Suprapubic skin (tissue), 4 donors: Measurements from ENCODE around the gene CYP51A1. TPM values are rescaled to one million over a fixed set of nuclear protein-coding genes. Genes with fewer than 3 reads are reported as not detected.
"Not testable (repeated sequence)": the region's sequence is repeated elsewhere in the genome, so short reads cannot be mapped to it uniquely, and the experiment has no call there.

ENCODE experiments used
- DNase-seq, 2 donors: peaks; one replicate each; pipeline ENCODE4 v3.0.0-alpha.2; 2019; ENCODE audit warnings: low spot score in 2 of 2
- H3K27ac ChIP-seq: fragments of 200-600 bp; sonication (generic); one replicate; pipeline ENCODE4 v1.5.1; 2019
- H3K27me3 ChIP-seq: fragments of 200-600 bp; sonication (generic); one replicate; pipeline ENCODE4 v1.5.1; 2019
- H3K36me3 ChIP-seq: fragments of 200-600 bp; sonication (generic); one replicate; pipeline ENCODE4 v1.5.1; 2019
- H3K4me1 ChIP-seq: fragments of 200-600 bp; sonication (generic); one replicate; pipeline ENCODE4 v1.5.1; 2019
- H3K4me3 ChIP-seq: fragments of 200-600 bp; sonication (generic); one replicate; pipeline ENCODE4 v1.5.1; 2019; ENCODE audit warnings: mild to moderate bottlenecking
- H3K9me3 ChIP-seq: fragments of 200-600 bp; sonication (generic); one replicate; pipeline ENCODE4 v1.5.1; 2019
- EP300 ChIP-seq: sonication (generic); formaldehyde crosslinking; IDR thresholded peaks from one replicate; pipeline ENCODE4 v1.6.1; 2017; ENCODE audit warnings: antibody characterized with exemption
- POLR2A ChIP-seq, 2 donors: fragments of 450-650 bp; IDR thresholded peaks; one replicate each; pipeline ENCODE4 v1.6.1; 2017; ENCODE audit warnings: antibody characterized with exemption in 2 of 2, mild to moderate bottlenecking in 2 of 2, moderate library complexity in 2 of 2
- POLR2AphosphoS5 ChIP-seq, 3 donors: sonication (generic); formaldehyde crosslinking; IDR thresholded peaks; one replicate each; pipeline ENCODE4 v1.6.1; 2017; ENCODE audit warnings: antibody characterized with exemption in 3 of 3
- WGBS: methylation state at CpG from one replicate; pipeline ENCODE4 v1.1.5; 2018; 5-methylcytosine and 5-hydroxymethylcytosine counted together
- total RNA-seq, 4 donors: library from RNA; depleted of rRNA; stranded (reverse); fragments of >200 nt; gene quantifications; one replicate each; pipeline ENCODE4 v1.1.0, GENCODE V29; 2016
- TF ChIP-seq, protein P1 (sequence below), 2 donors: fragments of 200-600 bp in 1 of 2; fragments of 450-650 bp in 1 of 2; sonication (generic) in 1 of 2; IDR thresholded peaks; one replicate each; pipeline ENCODE4 v1.5.1; 2016 to 2019; ENCODE audit warnings: antibody characterized with exemption in 2 of 2, mild to moderate bottlenecking in 1 of 2, moderate library complexity in 1 of 2

The CYP51A1 gene
- total RNA-seq, 4 donors from 2014 or later: 18.1 to 88.0 (median 52.2) TPM

DNA sequence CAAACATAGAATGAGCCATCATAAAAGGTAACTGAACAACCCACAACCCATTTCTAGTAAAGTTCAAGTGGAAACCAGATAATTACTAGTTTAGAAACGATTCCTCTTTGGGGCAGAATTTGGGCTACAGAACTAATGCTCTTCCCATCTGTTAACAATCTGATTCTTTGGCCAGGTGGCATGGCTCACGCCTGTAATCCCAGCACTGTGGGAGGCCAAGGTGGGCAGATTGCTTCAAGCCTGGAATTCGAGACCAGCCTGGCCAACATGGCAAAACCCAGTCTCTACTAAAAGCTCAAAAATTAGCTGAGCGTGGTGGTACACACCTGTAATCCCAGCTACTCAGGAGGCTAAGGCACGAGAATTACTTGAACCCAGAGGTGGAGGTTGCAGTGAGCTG lies 18.5 kb downstream of the CYP51A1 start:
- no peak overlapping the region for H3K27ac ChIP-seq
- no peak overlapping the region for H3K4me3 ChIP-seq
- no peaks in the 10 kb centered on the region for H3K27me3 ChIP-seq
- no peaks in the 10 kb centered on the region for H3K4me1 ChIP-seq
- no peak for DNase-seq
- 98% methylated on average over 5 of the region's 5 CpGs for WGBS
- H3K36me3 ChIP-seq: peaks cover 27% of the 10 kb centered on the region
- H3K9me3 ChIP-seq: no peaks in the 10 kb centered on the region
- TF ChIP-seq, protein P1, sequence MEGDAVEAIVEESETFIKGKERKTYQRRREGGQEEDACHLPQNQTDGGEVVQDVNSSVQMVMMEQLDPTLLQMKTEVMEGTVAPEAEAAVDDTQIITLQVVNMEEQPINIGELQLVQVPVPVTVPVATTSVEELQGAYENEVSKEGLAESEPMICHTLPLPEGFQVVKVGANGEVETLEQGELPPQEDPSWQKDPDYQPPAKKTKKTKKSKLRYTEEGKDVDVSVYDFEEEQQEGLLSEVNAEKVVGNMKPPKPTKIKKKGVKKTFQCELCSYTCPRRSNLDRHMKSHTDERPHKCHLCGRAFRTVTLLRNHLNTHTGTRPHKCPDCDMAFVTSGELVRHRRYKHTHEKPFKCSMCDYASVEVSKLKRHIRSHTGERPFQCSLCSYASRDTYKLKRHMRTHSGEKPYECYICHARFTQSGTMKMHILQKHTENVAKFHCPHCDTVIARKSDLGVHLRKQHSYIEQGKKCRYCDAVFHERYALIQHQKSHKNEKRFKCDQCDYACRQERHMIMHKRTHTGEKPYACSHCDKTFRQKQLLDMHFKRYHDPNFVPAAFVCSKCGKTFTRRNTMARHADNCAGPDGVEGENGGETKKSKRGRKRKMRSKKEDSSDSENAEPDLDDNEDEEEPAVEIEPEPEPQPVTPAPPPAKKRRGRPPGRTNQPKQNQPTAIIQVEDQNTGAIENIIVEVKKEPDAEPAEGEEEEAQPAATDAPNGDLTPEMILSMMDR (IDR thresholded peaks at IDR 0.05): no peak
- TF ChIP-seq POLR2A (IDR thresholded peaks at IDR 0.05): no peak
- TF ChIP-seq EP300: no peak
- no peak for TF ChIP-seq POLR2AphosphoS5 (IDR thresholded peaks at IDR 0.05)

DNA sequence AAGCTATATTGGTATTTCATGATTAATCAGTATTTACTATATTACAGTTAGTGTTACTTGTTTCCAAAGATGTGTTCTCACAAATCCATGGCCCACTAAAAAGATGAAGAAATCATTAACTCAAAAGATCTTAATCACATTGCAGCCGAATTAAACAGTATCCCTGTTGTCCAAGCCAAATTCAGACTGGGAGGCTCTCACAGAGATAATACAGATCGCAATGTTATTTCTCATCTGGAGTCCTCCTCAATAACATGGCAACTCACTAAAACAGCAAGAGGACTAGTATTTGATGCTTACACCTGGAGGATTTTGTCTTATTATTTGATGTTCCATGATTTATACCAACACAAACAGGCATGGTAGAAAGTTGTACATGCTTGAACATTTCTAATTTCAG lies 23.4 kb downstream of the CYP51A1 start:
- Histone ChIP-seq H3K4me3 (no peak overlapping the region), H3K4me1 (no peaks in the 10 kb centered on the region), H3K27me3 (no peaks in the 10 kb centered on the region), H3K36me3 (peaks cover 70% of the 10 kb centered on the region), H3K9me3 (no peaks in the 10 kb centered on the region), H3K27ac (no peak overlapping the region)
- 88% methylated on average over 2 of the region's 2 CpGs for WGBS
- no peak for DNase-seq
- TF ChIP-seq EP300: no peak
- TF ChIP-seq POLR2A (IDR thresholded peaks at IDR 0.05): no peak
- TF ChIP-seq POLR2AphosphoS5 (IDR thresholded peaks at IDR 0.05): no peak
- TF ChIP-seq, protein P1 (IDR thresholded peaks at IDR 0.05): no peak

DNA sequence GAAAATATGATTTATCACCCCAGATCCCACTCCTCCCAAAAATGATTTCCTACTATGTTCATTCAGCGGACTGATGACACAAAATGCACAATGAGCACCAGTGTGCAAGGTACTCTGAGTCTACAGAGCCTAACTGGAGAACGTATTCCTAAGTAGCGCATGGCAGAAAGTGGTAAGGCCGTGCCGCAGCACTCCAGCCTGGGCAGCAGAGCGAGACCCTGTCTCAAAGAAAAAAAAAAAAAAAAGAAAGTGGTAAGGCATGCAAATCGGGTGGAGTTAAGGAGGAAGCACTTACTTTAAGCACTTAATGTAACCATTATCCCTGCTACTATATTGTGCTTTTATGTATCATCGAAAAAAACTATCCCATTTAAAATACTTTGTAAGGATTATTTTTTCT lies 25.5 kb downstream of the CYP51A1 start:
- no peak for DNase-seq
- no peaks in the 10 kb centered on the region for H3K4me1 ChIP-seq
- peaks cover 78% of the 10 kb centered on the region for H3K36me3 ChIP-seq
- TF ChIP-seq, protein P1 (IDR thresholded peaks at IDR 0.05): no peak
- no peak for TF ChIP-seq POLR2A (IDR thresholded peaks at IDR 0.05)
- no peak for TF ChIP-seq EP300
- no peak for TF ChIP-seq POLR2AphosphoS5 (IDR thresholded peaks at IDR 0.05)
- H3K4me3 ChIP-seq: no peak overlapping the region
- H3K27me3 ChIP-seq: no peaks in the 10 kb centered on the region
- H3K27ac ChIP-seq: no peak overlapping the region
- WGBS: 96% methylated on average over 8 of the region's 8 CpGs
- no peaks in the 10 kb centered on the region for H3K9me3 ChIP-seq

DNA sequence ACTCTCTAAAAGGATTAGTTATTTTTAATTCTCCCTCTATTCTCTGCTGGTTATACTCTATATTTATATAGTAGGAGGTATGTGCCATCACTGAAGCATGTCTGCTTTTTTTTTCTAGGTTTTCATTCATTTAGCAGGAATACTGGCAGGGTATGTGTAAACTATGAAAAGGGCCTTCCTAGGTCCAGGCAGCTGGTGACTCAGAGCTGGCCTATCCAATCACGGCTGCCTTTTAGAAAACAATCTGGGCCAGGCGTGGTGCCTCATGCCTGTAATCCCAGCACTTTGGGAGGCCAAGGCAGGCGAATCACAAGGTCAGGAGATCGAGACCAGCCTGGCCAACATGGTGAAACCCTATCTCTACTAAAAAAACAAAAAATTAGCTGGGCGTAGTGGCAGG lies 31.4 kb downstream of the CYP51A1 start:
- H3K36me3 ChIP-seq: peaks cover 92% of the 10 kb centered on the region
- not testable (repeated sequence) for H3K27me3 ChIP-seq, H3K9me3 ChIP-seq

DNA sequence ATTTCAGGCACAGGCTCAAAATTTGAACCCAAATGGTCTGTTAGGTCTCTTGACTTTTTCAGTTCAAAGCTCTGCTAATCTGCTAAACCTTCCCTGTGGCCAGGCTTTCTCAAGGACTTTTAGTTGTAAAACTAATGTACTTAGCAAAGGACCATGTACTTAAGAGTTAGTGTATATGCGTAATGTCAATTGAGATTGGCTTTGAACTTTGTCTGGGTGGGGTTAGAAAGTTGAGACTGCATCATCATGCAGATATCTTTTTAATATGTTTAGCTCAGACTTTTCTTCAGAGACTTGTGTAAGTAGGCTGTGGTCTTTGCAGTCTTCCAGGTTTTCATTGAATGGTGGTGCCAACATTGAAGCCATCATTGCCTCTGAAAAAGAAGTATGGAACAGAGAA lies 33.7 kb downstream of the CYP51A1 start:
- no peaks in the 10 kb centered on the region for H3K9me3 ChIP-seq
- H3K4me3 ChIP-seq: no peak overlapping the region
- 89% methylated on average over 1 of the region's 1 CpG for WGBS
- no peak overlapping the region for H3K27ac ChIP-seq
- no peaks in the 10 kb centered on the region for H3K27me3 ChIP-seq
- H3K36me3 ChIP-seq: peaks cover 92% of the 10 kb centered on the region
- no peak for DNase-seq
- TF ChIP-seq POLR2A (IDR thresholded peaks at IDR 0.05): no peak
- TF ChIP-seq POLR2AphosphoS5 (IDR thresholded peaks at IDR 0.05): no peak
- TF ChIP-seq EP300: no peak
- TF ChIP-seq, protein P1 (IDR thresholded peaks at IDR 0.05): no peak
- H3K4me1 ChIP-seq: no peaks in the 10 kb centered on the region

More for the DNA sequence above, 31.4 kb downstream of the CYP51A1 start:
- H3K4me1 ChIP-seq, H3K4me3 ChIP-seq, H3K27ac ChIP-seq, DNase-seq: not testable (repeated sequence)
- 98% methylated on average over 5 of the region's 5 CpGs for WGBS

DNA sequence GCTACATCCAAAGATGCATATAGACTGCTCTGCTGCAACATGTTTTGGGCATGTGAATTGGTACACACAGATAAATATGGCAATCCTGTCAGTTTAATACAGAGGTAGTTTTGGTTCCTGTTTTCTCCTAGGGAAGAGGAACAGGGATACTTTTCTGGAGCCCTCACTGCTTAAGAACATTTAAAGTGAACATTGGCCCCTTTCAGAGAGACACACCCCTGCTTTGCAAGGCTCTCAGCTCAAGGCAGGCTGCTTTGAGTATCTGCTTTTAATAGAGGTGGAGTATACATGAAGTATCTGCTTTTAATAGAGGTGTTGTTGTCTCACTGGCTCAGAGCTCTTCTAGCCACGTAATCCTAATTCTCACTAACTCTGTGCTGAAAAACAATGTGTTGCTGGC lies 38.9 kb downstream of the CYP51A1 start:
- no peaks in the 10 kb centered on the region for H3K4me1 ChIP-seq
- no peak overlapping the region for H3K4me3 ChIP-seq
- 78% methylated on average over 1 of the region's 1 CpG for WGBS
- TF ChIP-seq EP300 (no peak), POLR2AphosphoS5 (IDR thresholded peaks at IDR 0.05) (no peak), POLR2A (IDR thresholded peaks at IDR 0.05) (no peak)
- TF ChIP-seq, protein P1 (IDR thresholded peaks at IDR 0.05): no peak
- no peak overlapping the region for H3K27ac ChIP-seq
- no peak for DNase-seq
- no peaks in the 10 kb centered on the region for H3K9me3 ChIP-seq
- peaks cover 93% of the 10 kb centered on the region for H3K36me3 ChIP-seq
- H3K27me3 ChIP-seq: no peaks in the 10 kb centered on the region
